Hepatocyte (in vitro differentiated cells): ENCODE results near the gene SRSF10. TPM values are rescaled to one million over a fixed set of nuclear protein-coding genes. Genes with fewer than 3 reads are reported as not detected.
A peak's percentile ranks its signal among the peaks of the same experiment; 100 is the strongest.

Source experiments
- DNase-seq: peaks from one replicate; pipeline ENCODE4 v3.0.0-alpha.2; 2016; ENCODE audit warnings: low spot score
- H2AFZ ChIP-seq: fragments of 200-600 bp; sonication (generic); 2 replicates; pipeline ENCODE4 v1.6.0; 2016; ENCODE audit warnings: antibody characterized with exemption, mild to moderate bottlenecking
- H3K27ac ChIP-seq: fragments of 200-600 bp; sonication (generic); 2 replicates; pipeline ENCODE4 v1.5.1; 2016; ENCODE audit warnings: mild to moderate bottlenecking
- H3K27me3 ChIP-seq: fragments of 200-600 bp; sonication (generic); 2 replicates; pipeline ENCODE4 v1.6.1; 2016
- H3K36me3 ChIP-seq: fragments of 200-600 bp; sonication (generic); replicated peaks from 2 replicates; pipeline ENCODE4 v1.5.1; 2016; ENCODE audit warnings: low read depth; ENCODE audit not compliant: insufficient read depth
- H3K4me1 ChIP-seq: fragments of 200-600 bp; sonication (generic); 2 replicates; pipeline ENCODE4 v1.5.1; 2016; ENCODE audit warnings: mild to moderate bottlenecking, moderate library complexity; ENCODE audit not compliant: insufficient read depth
- H3K4me2 ChIP-seq: fragments of 200-600 bp; sonication (generic); 2 replicates; pipeline ENCODE4 v1.6.0; 2016
- H3K4me3 ChIP-seq: fragments of 200-600 bp; sonication (generic); 2 replicates; pipeline ENCODE4 v1.5.1; 2016; ENCODE audit warnings: mild to moderate bottlenecking
- H3K79me2 ChIP-seq: fragments of 200-600 bp; sonication (generic); 2 replicates; pipeline ENCODE4 v1.6.0; 2017; ENCODE audit warnings: mild to moderate bottlenecking
- H3K9me2 ChIP-seq: fragments of 200-600 bp; sonication (generic); replicated peaks from 2 replicates; pipeline ENCODE4 v1.6.0; 2017; ENCODE audit warnings: mild to moderate bottlenecking; ENCODE audit not compliant: insufficient read depth
- H3K9me3 ChIP-seq: fragments of 200-600 bp; sonication (generic); 2 replicates; pipeline ENCODE4 v1.5.1; 2016; ENCODE audit warnings: low read depth, mild to moderate bottlenecking
- H4K20me1 ChIP-seq: fragments of 200-600 bp; sonication (generic); 2 replicates; pipeline ENCODE4 v1.6.0; 2016; ENCODE audit warnings: mild to moderate bottlenecking; ENCODE audit not compliant: insufficient read depth, poor library complexity, severe bottlenecking
- EZH2 ChIP-seq: fragments of 200-600 bp; sonication (generic); IDR thresholded peaks from 2 replicates; pipeline ENCODE4 v1.6.1; 2016; ENCODE audit warnings: antibody characterized with exemption, mild to moderate bottlenecking, borderline replicate concordance
- EZH2phosphoT487 ChIP-seq: fragments of 200-600 bp; sonication (generic); IDR thresholded peaks from one replicate; pipeline ENCODE4 v1.6.1; 2018; ENCODE audit warnings: antibody characterized with exemption, mild to moderate bottlenecking, low read depth, moderate library complexity; ENCODE audit not compliant: unreplicated experiment, severe bottlenecking
- WGBS: methylation state at CpG from one replicate; pipeline ENCODE4 v1.1.6; 2016; ENCODE audit warnings: low lambda C conversion rate; ENCODE audit errors: missing lambda C conversion rate; 5-methylcytosine and 5-hydroxymethylcytosine counted together
- polyA plus RNA-seq: library from polyadenylated mRNA; unstranded; fragments of >200 nt; fragmentation: Nextera tagmentation; extraction: Ambion mirVana; gene quantifications from 2 replicates; pipeline ENCODE4 v1.2.1, GENCODE V29; 2016
- total RNA-seq: library from RNA; depleted of rRNA; stranded (reverse); fragments of >200 nt; gene quantifications from 2 replicates; pipeline ENCODE4 v1.2.3, GENCODE V29; 2014
- TF ChIP-seq, protein P1 (sequence below): fragments of 200-600 bp; sonication (generic); IDR thresholded peaks from 2 replicates; pipeline ENCODE4 v1.5.1; 2016; ENCODE audit warnings: antibody characterized with exemption, mild to moderate bottlenecking; ENCODE audit not compliant: poor library complexity

SRSF10 gene
- total and polyA plus RNA-seq, 2 experiments from 2014 or later, result 113 to 125 TPM

DNA sequence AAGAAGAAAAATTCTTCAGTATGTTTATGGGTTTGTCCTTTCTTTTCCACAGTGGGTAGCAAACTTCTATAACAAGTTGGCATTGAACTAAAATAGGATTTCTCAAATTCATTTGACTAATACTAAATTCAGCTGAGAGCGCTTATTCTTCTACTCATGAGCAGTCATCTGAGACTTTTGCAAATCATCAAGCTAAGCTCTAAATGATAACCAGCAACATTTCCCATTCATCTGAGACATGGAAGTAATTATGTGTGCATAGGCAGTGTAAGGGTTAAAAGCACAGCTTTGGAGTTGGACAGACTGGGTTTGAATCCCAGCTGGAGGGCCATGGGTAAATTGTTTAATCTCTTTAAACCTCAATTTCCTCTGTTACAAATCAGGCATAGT is 48.6 kb downstream of the SRSF10 start:
- DNase-seq, result no peak
- Histone ChIP-seq H3K9me2 (no peaks in the 10 kb centered on the region), H3K79me2 (no peaks in the 10 kb centered on the region), H3K9me3 (no peaks in the 10 kb centered on the region), H3K4me1 (no peaks in the 10 kb centered on the region), H3K4me2 (peak overlapping the region; percentile 60), H2AFZ (no peak overlapping the region), H3K27ac (peak overlapping the region; percentile 85), H3K27me3 (no peaks in the 10 kb centered on the region), H3K36me3 (no peaks in the 10 kb centered on the region), H3K4me3 (no peak overlapping the region), H4K20me1 (no peaks in the 10 kb centered on the region)
- TF ChIP-seq, protein P1, sequence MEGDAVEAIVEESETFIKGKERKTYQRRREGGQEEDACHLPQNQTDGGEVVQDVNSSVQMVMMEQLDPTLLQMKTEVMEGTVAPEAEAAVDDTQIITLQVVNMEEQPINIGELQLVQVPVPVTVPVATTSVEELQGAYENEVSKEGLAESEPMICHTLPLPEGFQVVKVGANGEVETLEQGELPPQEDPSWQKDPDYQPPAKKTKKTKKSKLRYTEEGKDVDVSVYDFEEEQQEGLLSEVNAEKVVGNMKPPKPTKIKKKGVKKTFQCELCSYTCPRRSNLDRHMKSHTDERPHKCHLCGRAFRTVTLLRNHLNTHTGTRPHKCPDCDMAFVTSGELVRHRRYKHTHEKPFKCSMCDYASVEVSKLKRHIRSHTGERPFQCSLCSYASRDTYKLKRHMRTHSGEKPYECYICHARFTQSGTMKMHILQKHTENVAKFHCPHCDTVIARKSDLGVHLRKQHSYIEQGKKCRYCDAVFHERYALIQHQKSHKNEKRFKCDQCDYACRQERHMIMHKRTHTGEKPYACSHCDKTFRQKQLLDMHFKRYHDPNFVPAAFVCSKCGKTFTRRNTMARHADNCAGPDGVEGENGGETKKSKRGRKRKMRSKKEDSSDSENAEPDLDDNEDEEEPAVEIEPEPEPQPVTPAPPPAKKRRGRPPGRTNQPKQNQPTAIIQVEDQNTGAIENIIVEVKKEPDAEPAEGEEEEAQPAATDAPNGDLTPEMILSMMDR, result no peak
- 86% methylated on average over 1 of the region's 1 CpG for WGBS

DNA sequence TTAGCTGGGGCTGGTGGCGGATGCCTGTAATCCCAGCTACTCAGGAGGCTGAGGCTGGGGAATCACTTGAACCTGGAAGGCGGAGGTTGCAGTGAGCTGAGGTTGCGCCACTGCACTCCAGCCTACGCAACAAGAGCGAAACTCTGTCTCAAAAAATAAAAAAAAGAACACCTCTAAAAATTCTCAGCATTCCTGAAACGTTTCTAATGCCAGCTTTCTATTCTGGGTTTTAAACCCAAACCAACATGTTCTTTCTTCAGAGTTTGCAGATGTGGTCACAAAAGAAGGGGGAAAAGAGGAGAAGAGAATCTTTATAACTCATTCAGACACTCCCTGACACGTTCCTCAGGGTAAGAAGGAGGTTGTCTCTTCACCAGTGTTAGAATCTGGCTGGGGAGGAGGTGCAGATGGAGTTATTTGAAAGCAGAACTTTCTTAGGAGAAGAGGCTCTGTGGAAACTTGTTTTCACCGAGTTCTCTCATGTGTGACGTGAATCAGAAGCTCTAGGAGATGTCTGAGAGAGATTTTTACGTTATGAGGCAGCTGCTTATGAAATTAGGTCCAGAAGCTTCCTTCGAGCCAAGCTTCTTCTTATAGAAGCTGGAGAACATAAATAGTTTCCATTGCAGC is 49.2 kb downstream of the SRSF10 start:
- Histone ChIP-seq H3K27me3 (no peaks in the 10 kb centered on the region), H3K9me2 (no peaks in the 10 kb centered on the region), H2AFZ (no peak overlapping the region), H3K36me3 (no peaks in the 10 kb centered on the region), H3K27ac (peak overlapping the region; percentile 85), H3K4me1 (no peaks in the 10 kb centered on the region), H4K20me1 (no peaks in the 10 kb centered on the region), H3K79me2 (no peaks in the 10 kb centered on the region), H3K9me3 (no peaks in the 10 kb centered on the region), H3K4me2 (peak overlapping the region; percentile 60), H3K4me3 (no peak overlapping the region)
- TF ChIP-seq EZH2, result no peak
- TF ChIP-seq, protein P1, result no peak
- TF ChIP-seq EZH2phosphoT487, result no peak
- 53% methylated on average over 11 of the region's 11 CpGs for WGBS
- peak; percentile 57 for DNase-seq

DNA sequence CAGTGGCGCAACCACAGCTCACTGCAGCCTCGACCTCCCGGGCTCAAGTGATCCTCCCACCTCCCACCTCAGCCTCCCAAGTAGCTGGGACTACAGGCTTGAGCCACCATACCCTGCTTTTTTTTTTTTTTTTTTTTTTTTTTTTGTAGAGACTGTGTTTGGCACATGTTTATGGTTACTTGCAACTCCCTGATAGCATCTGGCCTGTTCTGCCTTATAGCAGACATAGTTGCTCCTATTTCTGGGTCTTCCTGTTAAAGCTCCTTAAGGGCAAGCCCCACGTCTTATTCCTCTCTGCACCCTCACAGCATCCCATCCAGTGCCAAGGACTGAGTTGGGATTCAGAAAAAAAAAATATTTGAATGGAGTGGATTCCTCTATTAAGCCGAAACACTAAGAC is 49.9 kb downstream of the SRSF10 start:
- Histone ChIP-seq H3K4me1 (no peaks in the 10 kb centered on the region), H3K9me3 (no peaks in the 10 kb centered on the region), H2AFZ (no peak overlapping the region), H4K20me1 (no peaks in the 10 kb centered on the region), H3K27me3 (no peaks in the 10 kb centered on the region), H3K9me2 (no peaks in the 10 kb centered on the region), H3K4me2 (peak overlapping the region; percentile 60), H3K79me2 (no peaks in the 10 kb centered on the region), H3K4me3 (no peak overlapping the region), H3K36me3 (no peaks in the 10 kb centered on the region), H3K27ac (peak overlapping the region; percentile 85)
- 85% methylated on average over 5 of the region's 5 CpGs for WGBS
- no peak for DNase-seq
- TF ChIP-seq EZH2, result no peak
- TF ChIP-seq, protein P1, result no peak
- TF ChIP-seq EZH2phosphoT487, result no peak

DNA sequence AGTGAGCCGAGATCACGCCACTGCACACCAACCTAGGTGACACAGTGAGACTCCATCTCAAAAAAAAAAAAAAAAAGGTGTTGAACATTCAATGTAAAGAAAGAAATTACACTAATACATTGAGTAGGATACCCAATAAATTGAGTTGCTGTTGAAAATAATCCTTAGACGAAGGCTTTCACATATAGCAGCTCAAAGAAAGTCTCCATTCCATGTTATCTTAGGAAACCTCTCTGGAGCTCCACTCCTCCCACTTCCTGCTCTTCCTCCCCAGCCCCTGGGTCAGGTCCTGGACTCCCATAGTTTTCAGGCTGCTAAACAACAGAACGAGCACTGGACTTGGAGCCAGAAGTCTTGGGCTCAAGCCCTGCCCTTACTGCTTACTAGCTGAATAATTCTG is 51.3 kb downstream of the SRSF10 start:
- H3K4me1 ChIP-seq, result no peaks in the 10 kb centered on the region

More for the DNA sequence above, 51.3 kb downstream of the SRSF10 start:
- Histone ChIP-seq H3K4me2 (no peak overlapping the region), H3K27me3 (no peaks in the 10 kb centered on the region), H3K9me2 (no peaks in the 10 kb centered on the region), H3K36me3 (no peaks in the 10 kb centered on the region), H3K27ac (no peak overlapping the region), H4K20me1 (no peaks in the 10 kb centered on the region), H3K79me2 (no peaks in the 10 kb centered on the region), H3K4me3 (no peak overlapping the region), H3K9me3 (no peaks in the 10 kb centered on the region), H2AFZ (no peak overlapping the region)
- DNase-seq, result no peak
- WGBS, result 89% methylated on average over 4 of the region's 4 CpGs
- TF ChIP-seq EZH2phosphoT487 (no peak), EZH2 (no peak)
- TF ChIP-seq, protein P1, result no peak
